Neural cell (in vitro differentiated cells): ENCODE measurements around the gene MYH13. TPM values are rescaled to one million over a fixed set of nuclear protein-coding genes. Genes with fewer than 3 reads are reported as not detected.

ENCODE experiments used
- H2AFZ ChIP-seq: fragments of 200-600, 300-800 bp; sonication (generic), shearing (Covaris generic); 2 replicates; pipeline ENCODE4 v1.6.0; 2014; ENCODE audit warnings: low read depth, mild to moderate bottlenecking, antibody characterized with exemption, low read length, moderate library complexity
- H3F3A ChIP-seq: fragments of 200-600 bp; shearing (Covaris generic); 2 replicates; pipeline ENCODE4 v1.6.1; 2016; ENCODE audit warnings: mild to moderate bottlenecking, moderate library complexity, mixed read lengths, antibody characterized with exemption, low read length; ENCODE audit not compliant: insufficient read depth, poor library complexity, severe bottlenecking
- H3K27ac ChIP-seq: fragments of 200-600, 300-800 bp; sonication (generic), shearing (Covaris generic); 2 replicates; pipeline ENCODE4 v1.5.1; 2014; ENCODE audit warnings: mild to moderate bottlenecking, low read length, moderate library complexity
- H3K27me3 ChIP-seq: fragments of 300-800, 200-600 bp; sonication (generic), shearing (Covaris generic); 2 replicates; pipeline ENCODE4 v1.6.0; 2014; ENCODE audit warnings: mild to moderate bottlenecking, low read depth, low read length, moderate library complexity; ENCODE audit not compliant: insufficient read depth
- H3K36me3 ChIP-seq: fragments of 300-800, 200-600 bp; sonication (generic), shearing (Covaris generic); 2 replicates; pipeline ENCODE4 v1.5.1; 2014; ENCODE audit warnings: mild to moderate bottlenecking, antibody characterized with exemption, low read length, moderate library complexity; ENCODE audit not compliant: insufficient read depth
- H3K4me2 ChIP-seq: fragments of 300-800, 200-600 bp; sonication (generic), shearing (Covaris generic); 2 replicates; pipeline ENCODE4 v1.6.0; 2014; ENCODE audit warnings: mild to moderate bottlenecking, low read length
- H3K4me3 ChIP-seq: fragments of 300-800, 200-600 bp; sonication (generic), shearing (Covaris generic); 2 replicates; pipeline ENCODE4 v1.5.1; 2014; ENCODE audit warnings: mild to moderate bottlenecking, low read length, moderate library complexity
- H3K79me2 ChIP-seq: fragments of 200-600 bp; shearing (Covaris generic); replicated peaks from 2 replicates; pipeline ENCODE4 v1.6.0; 2014; ENCODE audit warnings: mild to moderate bottlenecking, low read length, moderate library complexity; ENCODE audit not compliant: insufficient read depth
- H3K9ac ChIP-seq: fragments of 300-800, 200-600 bp; sonication (generic), shearing (Covaris generic); 2 replicates; pipeline ENCODE4 v1.6.1; 2016; ENCODE audit warnings: mild to moderate bottlenecking, low read length, mixed read lengths
- H3K9me2 ChIP-seq: fragments of 200-600 bp; shearing (Covaris generic); 2 replicates; pipeline ENCODE4 v1.6.1; 2016; ENCODE audit warnings: mild to moderate bottlenecking, low read length, mixed read lengths; ENCODE audit not compliant: insufficient read depth
- H3K9me3 ChIP-seq: fragments of 200-600, 300-800 bp; sonication (generic), shearing (Covaris generic); 2 replicates; pipeline ENCODE4 v1.6.1; 2016; ENCODE audit warnings: mild to moderate bottlenecking, mixed run types, low read length, moderate library complexity, mixed read lengths
- H4K20me1 ChIP-seq: fragments of 200-600 bp; shearing (Covaris generic); 2 replicates; pipeline ENCODE4 v1.6.1; 2016; ENCODE audit warnings: mild to moderate bottlenecking, mixed run types; ENCODE audit not compliant: insufficient read depth
- CTCF ChIP-seq: fragments of 450-650 bp; IDR thresholded peaks from 2 replicates; pipeline ENCODE4 v1.5.1; 2014; ENCODE audit warnings: antibody characterized with exemption, mild to moderate bottlenecking, moderate library complexity; ENCODE audit not compliant: poor library complexity, severe bottlenecking
- EP300 ChIP-seq: fragments of 450-650 bp; conservative IDR thresholded peaks from 2 replicates; pipeline ENCODE4 v1.6.1; 2014; ENCODE audit warnings: antibody characterized with exemption, mild to moderate bottlenecking, moderate library complexity; ENCODE audit not compliant: poor library complexity, severe bottlenecking
- EZH2 ChIP-seq: fragments of 200-600, 300-800 bp; shearing (Covaris generic), sonication (generic); IDR thresholded peaks from 2 replicates; pipeline ENCODE4 v1.6.1; 2014; ENCODE audit warnings: antibody characterized with exemption, low read length, borderline replicate concordance, mild to moderate bottlenecking; ENCODE audit not compliant: insufficient read depth, poor library complexity, severe bottlenecking
- MXI1 ChIP-seq: fragments of 450-650 bp; conservative IDR thresholded peaks from 2 replicates; pipeline ENCODE4 v1.6.1; 2014; ENCODE audit warnings: antibody characterized with exemption, mild to moderate bottlenecking; ENCODE audit not compliant: poor library complexity, severe bottlenecking
- POLR2AphosphoS5 ChIP-seq: IDR thresholded peaks from 2 replicates; pipeline ENCODE4 v1.6.1; 2012
- RAD21 ChIP-seq: fragments of 450-650 bp; conservative IDR thresholded peaks from 2 replicates; pipeline ENCODE4 v1.6.1; 2014; ENCODE audit warnings: antibody characterized with exemption, mild to moderate bottlenecking, moderate library complexity
- REST ChIP-seq: IDR thresholded peaks from 2 replicates; pipeline ENCODE4 v1.6.1; 2012; ENCODE audit warnings: borderline replicate concordance
- SMC3 ChIP-seq: fragments of 450-650 bp; conservative IDR thresholded peaks from 2 replicates; pipeline ENCODE4 v1.6.1; 2014; ENCODE audit warnings: antibody characterized with exemption, mild to moderate bottlenecking, moderate library complexity; ENCODE audit not compliant: poor library complexity
- TAF1 ChIP-seq: IDR thresholded peaks from 2 replicates; pipeline ENCODE4 v1.6.1; 2012; ENCODE audit warnings: low read depth
- polyA minus RNA-seq: library from RNA; depleted of rRNA, polyadenylated mRNA; stranded (reverse); fragments of >200 nt; gene quantifications from 2 replicates; pipeline ENCODE4 v1.2.3, GENCODE V29; 2014
- polyA plus RNA-seq: library from polyadenylated mRNA; depleted of rRNA; stranded (reverse); fragments of >200 nt; gene quantifications from 2 replicates; pipeline ENCODE4 v1.2.3, GENCODE V29; 2014

MYH13 gene
- 0.05 TPM in 1 of 2 replicates, not detected in the other for polyA plus RNA-seq
- polyA minus RNA-seq: not detected in 2 replicates

DNA sequence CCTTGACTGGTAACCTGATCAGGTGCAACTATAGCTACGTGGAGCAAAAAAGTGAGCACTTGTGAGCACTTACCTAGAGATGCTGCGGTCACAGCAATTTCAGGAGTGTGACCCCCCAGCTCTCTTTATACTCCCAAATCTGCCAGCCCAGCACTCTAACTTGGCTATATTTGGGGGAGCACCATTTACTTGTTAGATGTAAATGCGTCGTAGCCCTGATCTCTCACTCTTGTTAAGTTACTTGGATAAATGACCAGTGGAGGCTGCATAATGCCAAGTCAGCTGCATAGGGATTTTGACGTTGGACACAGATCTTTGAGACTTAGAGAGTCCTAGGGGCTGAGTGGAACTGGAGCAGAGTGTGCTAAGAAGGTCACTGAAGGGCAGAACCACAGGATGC, at the start of gene MYH13:
MYH13 (minus strand) TSS at position 101 of the 400 bp plus-strand sequence. CDS start 8,476 bp downstream, outside the sequence.
- H3K4me2 ChIP-seq: no peak within 1 kb of the TSS
- TF ChIP-seq RAD21: no peak
- TF ChIP-seq MXI1: no peak
- TF ChIP-seq EP300: no peak
- TF ChIP-seq TAF1: no peak
- no peaks in the 10 kb centered on the region for H3K79me2 ChIP-seq
- H3K9me2 ChIP-seq: no peaks in the 10 kb centered on the region
- H3K4me3 ChIP-seq: no peak within 1 kb of the TSS
- no peaks in the 10 kb centered on the region for H3F3A ChIP-seq
- no peaks in the 10 kb centered on the region for H4K20me1 ChIP-seq
- no peak within 1 kb of the TSS for H3K9ac ChIP-seq
- H3K27ac ChIP-seq: no peak within 1 kb of the TSS
- H3K27me3 ChIP-seq: no peaks in the 10 kb centered on the region
- H3K9me3 ChIP-seq: no peaks in the 10 kb centered on the region
- H3K36me3 ChIP-seq: no peaks in the 10 kb centered on the region
- H2AFZ ChIP-seq: no peak within 1 kb of the TSS

GRCh38 chr17:10421900-10422542, 49.2 kb upstream of the MYH13 start, which contains the start of gene MYH8:
Gene MYH8, minus strand, starts transcription at chr17:10421950. Its CDS starts 1,723 bp downstream, at chr17:10420227.
- Histone ChIP-seq H3K79me2 (no peaks in the 10 kb centered on the region), H3K27me3 (no peaks in the 10 kb centered on the region), H3K9ac (no peak within 1 kb of the TSS), H3K4me3 (no peak within 1 kb of the TSS), H2AFZ (no peak within 1 kb of the TSS), H3K27ac (no peak within 1 kb of the TSS), H3K9me3 (no peaks in the 10 kb centered on the region), H3K9me2 (no peaks in the 10 kb centered on the region), H3K4me2 (no peak within 1 kb of the TSS), H4K20me1 (no peaks in the 10 kb centered on the region), H3F3A (no peaks in the 10 kb centered on the region), H3K36me3 (no peaks in the 10 kb centered on the region)
- TF ChIP-seq TAF1 (no peak), POLR2AphosphoS5 (no peak), REST (no peak), RAD21 (no peak), SMC3 (no peak), EZH2 (no peak), EP300 (no peak), CTCF (no peak), MXI1 (no peak)
